ENCODE results near the gene BCR. TPM values are rescaled to one million over a fixed set of nuclear protein-coding genes. Genes with fewer than 3 reads are reported as not detected.

Gene BCR
- total RNA-seq, 1 donor from 2014 or later, result 18.1 TPM

- no peak for DNase-seq (ENCODE audit: low read depth)
These were observed 13.6 kb downstream of the BCR start for GRCh38 chr22:23193882-23194281.

GRCh38 chr22:23196165-23196564, 15.9 kb downstream of the BCR start:
- DNase-seq (ENCODE audit: low read depth), result no peak

GRCh38 chr22:23197836-23198235, 17.5 kb downstream of the BCR start:
- DNase-seq (ENCODE audit: low read depth), result no peak

GRCh38 chr22:23199159-23199558, 18.9 kb downstream of the BCR start:
- DNase-seq (ENCODE audit: low read depth), result no peak

- DNase-seq (ENCODE audit: low read depth), result no peak
These were observed 20.6 kb downstream of the BCR start for GRCh38 chr22:23200898-23201297.

- no peak for DNase-seq (ENCODE audit: low read depth)
These were observed 22.6 kb downstream of the BCR start for GRCh38 chr22:23202812-23203451.

GRCh38 chr22:23203452-23204124, 23.3 kb downstream of the BCR start:
- no peak for DNase-seq (ENCODE audit: low read depth)

- no peak for DNase-seq (ENCODE audit: low read depth)
These were observed 23.8 kb downstream of the BCR start for GRCh38 chr22:23204125-23204488.

GRCh38 chr22:23204541-23205157, 24.3 kb downstream of the BCR start:
- peak; percentile 79 for DNase-seq (ENCODE audit: low read depth)

- peak; percentile 44 for DNase-seq (ENCODE audit: low read depth)
These were observed 25.2 kb downstream of the BCR start for GRCh38 chr22:23205339-23206049.

GRCh38 chr22:23206915-23207314, 26.6 kb downstream of the BCR start:
- DNase-seq (ENCODE audit: low read depth), result no peak

- DNase-seq (ENCODE audit: low read depth), result peak; percentile 61
These were observed 27.6 kb downstream of the BCR start for GRCh38 chr22:23207729-23208393.

GRCh38 chr22:23210428-23211170, 30.3 kb downstream of the BCR start:
- no peak for DNase-seq (ENCODE audit: low read depth)

- DNase-seq (ENCODE audit: low read depth), result no peak
These were observed 31.3 kb downstream of the BCR start for GRCh38 chr22:23211622-23212021.

- peak; percentile 91 for DNase-seq (ENCODE audit: low read depth)
These were observed 32.0 kb downstream of the BCR start for GRCh38 chr22:23212061-23213021.

GRCh38 chr22:23213022-23213555, 32.8 kb downstream of the BCR start:
- no peak for DNase-seq (ENCODE audit: low read depth)

- no peak for DNase-seq (ENCODE audit: low read depth)
These were observed 33.4 kb downstream of the BCR start for GRCh38 chr22:23213581-23214334.

GRCh38 chr22:23214398-23214797, 34.1 kb downstream of the BCR start:
- no peak for DNase-seq (ENCODE audit: low read depth)

All from myocyte (in vitro differentiated cells).